HEK293 (cell line): ENCODE measurements around the gene DSC2.

Experiments used
- CTCF ChIP-seq: fragments of 450-650 bp; formaldehyde crosslinking; IDR thresholded peaks from 2 replicates; pipeline ENCODE4 v1.5.1; 2016; ENCODE audit warnings: missing biosample characterization, missing genetic modification characterization
- GFI1B ChIP-seq: fragments of 450-650 bp; formaldehyde crosslinking; IDR thresholded peaks from 2 replicates; pipeline ENCODE4 v1.5.1; 2016; ENCODE audit warnings: missing biosample characterization, missing genetic modification characterization
- PBX3 ChIP-seq: sonication (generic); formaldehyde crosslinking; IDR thresholded peaks from 2 replicates; pipeline ENCODE4 v1.8.1; 2022; ENCODE audit warnings: mild to moderate bottlenecking, moderate library complexity, missing genetic modification reagents
- ZNF184 ChIP-seq: fragments of 450-650 bp; IDR thresholded peaks from 2 replicates; pipeline ENCODE4 v1.5.1; 2018; ENCODE audit warnings: missing biosample characterization, mild to moderate bottlenecking, missing genetic modification characterization
- ZNF24 ChIP-seq: fragments of 450-650 bp; formaldehyde crosslinking; IDR thresholded peaks from 2 replicates; pipeline ENCODE4 v1.5.1; 2016; ENCODE audit warnings: missing biosample characterization, missing genetic modification characterization
- ZNF274 ChIP-seq, 2 experiments: fragments of 200-500 bp in 1 of 2; fragments of 450-650 bp in 1 of 2; sonication (Bioruptor generic) in 1 of 2; formaldehyde crosslinking in 1 of 2; IDR thresholded peaks; 2 replicates each; pipeline versions ENCODE4 v1.5.1 to v1.6.1; 2014 to 2016; ENCODE audit warnings: borderline replicate concordance in 1 of 2, inconsistent platforms in 1 of 2, low read length in 1 of 2, missing biosample characterization in 1 of 2, missing genetic modification characterization in 1 of 2
- ZNF596 ChIP-seq: fragments of 450-650 bp; IDR thresholded peaks from 2 replicates; pipeline ENCODE4 v1.5.0; 2018; ENCODE audit warnings: missing biosample characterization, mild to moderate bottlenecking, missing genetic modification characterization, moderate library complexity
- ZNF600 ChIP-seq: fragments of 450-650 bp; formaldehyde crosslinking; IDR thresholded peaks from 2 replicates; pipeline ENCODE4 v1.5.1; 2016; ENCODE audit warnings: missing biosample characterization, missing genetic modification characterization
- ZNF776 ChIP-seq: fragments of 450-650 bp; formaldehyde crosslinking; IDR thresholded peaks from 2 replicates; pipeline ENCODE4 v1.5.0; 2017; ENCODE audit warnings: missing biosample characterization, missing genetic modification characterization, borderline replicate concordance
- TF ChIP-seq, protein P1 (sequence below): fragments of 450-650 bp; formaldehyde crosslinking; IDR thresholded peaks from 2 replicates; pipeline ENCODE4 v1.5.1; 2017; ENCODE audit warnings: missing biosample characterization, missing genetic modification characterization

DNA sequence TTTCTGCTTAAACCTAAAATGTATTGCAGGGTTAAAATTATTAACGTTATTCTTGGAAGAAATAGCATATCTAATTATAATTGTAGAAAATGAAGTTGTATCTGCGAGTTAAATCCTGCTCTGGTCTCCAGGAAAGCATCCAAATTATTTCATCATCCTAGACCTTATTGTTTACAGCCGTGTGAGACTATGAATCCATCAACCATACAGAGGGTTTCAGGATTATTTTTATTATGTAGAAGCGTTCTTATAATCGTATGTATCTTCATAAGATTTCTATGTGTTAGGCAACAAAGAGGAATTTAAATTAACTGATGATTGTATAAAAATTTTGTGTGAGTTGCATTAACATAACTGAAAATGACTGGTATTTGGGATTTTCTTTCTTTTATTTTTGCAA is 45.2 kb downstream of the DSC2 start:
- no peak for TF ChIP-seq ZNF184 (tag by site-specific recombination)
- TF ChIP-seq CTCF = no peak
- TF ChIP-seq ZNF596 (tag by site-specific recombination) = no peak
- TF ChIP-seq ZNF600 (tag by site-specific recombination) = no peak
- no peak for TF ChIP-seq GFI1B (tag by site-specific recombination)
- no peak for TF ChIP-seq ZNF776
- TF ChIP-seq PBX3 (CRISPR knock-in tag) = no peak
- no peak for TF ChIP-seq ZNF274 (IDR thresholded peaks at IDR 0.05; ENCODE audit: low read length)
- no peak for TF ChIP-seq ZNF274 (tag by site-specific recombination; IDR thresholded peaks at IDR 0.05; ENCODE audit: borderline replicate concordance)
- TF ChIP-seq, protein P1, sequence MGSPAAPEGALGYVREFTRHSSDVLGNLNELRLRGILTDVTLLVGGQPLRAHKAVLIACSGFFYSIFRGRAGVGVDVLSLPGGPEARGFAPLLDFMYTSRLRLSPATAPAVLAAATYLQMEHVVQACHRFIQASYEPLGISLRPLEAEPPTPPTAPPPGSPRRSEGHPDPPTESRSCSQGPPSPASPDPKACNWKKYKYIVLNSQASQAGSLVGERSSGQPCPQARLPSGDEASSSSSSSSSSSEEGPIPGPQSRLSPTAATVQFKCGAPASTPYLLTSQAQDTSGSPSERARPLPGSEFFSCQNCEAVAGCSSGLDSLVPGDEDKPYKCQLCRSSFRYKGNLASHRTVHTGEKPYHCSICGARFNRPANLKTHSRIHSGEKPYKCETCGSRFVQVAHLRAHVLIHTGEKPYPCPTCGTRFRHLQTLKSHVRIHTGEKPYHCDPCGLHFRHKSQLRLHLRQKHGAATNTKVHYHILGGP (tag by site-specific recombination) = no peak
- no peak for TF ChIP-seq ZNF24 (tag by site-specific recombination)
